GM12801 (cell line): ENCODE results near the gene ERN2.

Experiments
- TF ChIP-seq, protein P1 (sequence below): IDR thresholded peaks from one replicate; pipeline ENCODE4 v1.5.1; 2011; ENCODE audit warnings: control low read depth; ENCODE audit not compliant: insufficient read length; ENCODE audit errors: extremely low read depth

Gene ERN2

DNA sequence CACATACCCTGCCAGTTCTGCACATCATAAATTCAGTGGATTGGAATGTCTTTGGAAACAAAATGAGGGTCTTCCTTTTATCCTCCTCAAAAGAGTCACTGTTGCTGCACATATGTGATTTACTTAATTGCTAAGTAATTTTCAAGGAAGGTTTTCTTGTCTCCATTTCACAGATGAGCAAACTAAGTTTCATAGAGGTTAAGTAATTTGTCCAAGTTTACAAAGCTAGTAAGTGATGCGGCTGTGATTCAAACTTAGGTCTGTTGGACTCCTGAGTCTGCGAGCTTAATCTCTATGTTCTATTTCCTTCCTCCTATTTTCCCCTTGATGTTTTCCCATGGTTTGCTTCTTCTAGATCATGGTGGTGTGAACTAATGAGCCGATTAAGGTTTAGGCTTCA, 13.7 kb upstream of the ERN2 start:
- TF ChIP-seq, protein P1, sequence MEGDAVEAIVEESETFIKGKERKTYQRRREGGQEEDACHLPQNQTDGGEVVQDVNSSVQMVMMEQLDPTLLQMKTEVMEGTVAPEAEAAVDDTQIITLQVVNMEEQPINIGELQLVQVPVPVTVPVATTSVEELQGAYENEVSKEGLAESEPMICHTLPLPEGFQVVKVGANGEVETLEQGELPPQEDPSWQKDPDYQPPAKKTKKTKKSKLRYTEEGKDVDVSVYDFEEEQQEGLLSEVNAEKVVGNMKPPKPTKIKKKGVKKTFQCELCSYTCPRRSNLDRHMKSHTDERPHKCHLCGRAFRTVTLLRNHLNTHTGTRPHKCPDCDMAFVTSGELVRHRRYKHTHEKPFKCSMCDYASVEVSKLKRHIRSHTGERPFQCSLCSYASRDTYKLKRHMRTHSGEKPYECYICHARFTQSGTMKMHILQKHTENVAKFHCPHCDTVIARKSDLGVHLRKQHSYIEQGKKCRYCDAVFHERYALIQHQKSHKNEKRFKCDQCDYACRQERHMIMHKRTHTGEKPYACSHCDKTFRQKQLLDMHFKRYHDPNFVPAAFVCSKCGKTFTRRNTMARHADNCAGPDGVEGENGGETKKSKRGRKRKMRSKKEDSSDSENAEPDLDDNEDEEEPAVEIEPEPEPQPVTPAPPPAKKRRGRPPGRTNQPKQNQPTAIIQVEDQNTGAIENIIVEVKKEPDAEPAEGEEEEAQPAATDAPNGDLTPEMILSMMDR, result no peak

DNA sequence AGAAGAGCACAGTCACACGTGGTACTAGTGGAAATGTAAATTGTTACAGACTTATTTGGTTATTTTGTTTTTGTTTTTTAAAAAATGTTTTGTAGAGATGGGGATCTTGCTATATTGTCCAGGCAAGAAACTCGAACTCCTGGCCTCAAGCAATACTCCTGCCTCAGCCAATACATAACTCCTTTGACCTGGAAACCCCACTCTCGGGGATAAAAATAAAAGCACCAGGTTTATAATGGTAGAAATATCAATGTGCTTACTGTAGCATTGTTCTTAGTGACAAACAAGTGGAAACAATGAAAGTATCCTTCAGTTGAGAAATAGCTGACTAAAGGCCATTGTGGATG, 11.7 kb upstream of the ERN2 start:
- TF ChIP-seq, protein P1, result no peak

DNA sequence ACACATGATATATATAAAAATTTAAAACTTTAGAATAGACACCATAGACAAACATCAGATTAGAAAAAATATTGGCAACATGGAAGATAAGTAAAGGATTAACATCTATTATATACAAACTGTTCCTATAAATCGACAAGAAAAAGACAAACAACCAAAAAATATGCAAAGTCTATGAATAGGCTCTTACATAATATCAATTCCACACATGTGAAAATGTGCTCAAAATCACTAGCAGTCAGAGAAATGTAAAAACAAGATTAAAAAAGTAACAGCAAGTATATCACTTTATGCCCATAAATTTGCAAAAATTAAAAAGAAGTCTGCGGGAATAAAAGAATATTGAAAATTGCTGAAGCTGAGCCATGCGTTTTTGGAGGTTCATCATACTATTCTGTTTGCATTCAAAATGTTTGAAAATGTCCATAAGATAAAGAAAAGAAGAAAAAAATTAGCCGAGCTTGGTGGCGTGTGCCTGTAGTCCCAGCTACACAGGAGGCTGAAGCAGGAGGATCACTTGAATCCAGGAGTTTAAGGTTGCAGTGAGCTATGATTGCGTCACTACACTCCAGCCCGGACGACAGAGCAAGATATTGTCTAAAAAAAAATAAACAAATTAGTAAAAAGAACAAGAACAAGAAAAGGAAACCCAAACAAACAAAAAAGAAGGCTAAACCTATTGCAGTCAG, 11.2 kb upstream of the ERN2 start:
- TF ChIP-seq, protein P1, result no peak

DNA sequence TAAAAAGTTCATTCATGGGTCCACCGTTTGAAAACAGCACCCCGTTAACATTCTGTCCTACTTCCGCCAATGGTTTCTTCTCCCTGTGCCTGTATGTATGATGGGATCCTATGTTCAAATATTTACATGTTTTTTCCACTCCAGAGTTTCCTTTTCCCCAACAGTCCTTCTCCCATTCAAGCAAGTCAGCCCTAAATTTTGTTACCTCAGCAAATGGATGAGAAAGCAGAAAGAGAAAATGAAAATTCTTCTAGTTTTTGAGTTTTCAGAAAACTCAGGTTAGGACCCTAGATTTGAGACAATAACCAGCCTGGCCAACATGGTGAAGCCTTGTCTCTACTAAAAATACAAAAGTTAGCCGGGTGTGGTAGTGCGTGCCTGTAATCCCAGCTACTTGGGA, 3.5 kb upstream of the ERN2 start:
- TF ChIP-seq, protein P1, result no peak

DNA sequence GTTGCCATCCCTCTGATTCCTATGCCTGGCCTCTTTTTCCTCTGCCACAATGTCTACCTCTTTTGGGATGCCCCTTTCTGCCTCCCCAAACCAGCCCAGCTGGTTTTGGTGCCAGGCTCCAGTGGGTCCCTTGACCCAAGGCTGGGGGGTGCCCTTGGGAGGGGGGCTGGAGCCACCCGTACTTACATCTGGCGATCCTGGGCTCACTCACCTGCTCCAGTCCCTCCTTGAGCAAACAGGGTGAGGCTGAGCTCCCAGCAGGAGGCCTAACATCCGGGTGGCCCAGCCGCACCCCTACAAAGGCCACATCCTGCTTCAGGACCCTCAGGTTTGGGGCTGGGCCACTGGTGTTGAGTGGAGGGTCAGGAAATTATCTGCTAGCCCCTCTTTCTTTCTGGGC, 1.2 kb downstream of the ERN2 start:
- TF ChIP-seq, protein P1, result no peak

DNA sequence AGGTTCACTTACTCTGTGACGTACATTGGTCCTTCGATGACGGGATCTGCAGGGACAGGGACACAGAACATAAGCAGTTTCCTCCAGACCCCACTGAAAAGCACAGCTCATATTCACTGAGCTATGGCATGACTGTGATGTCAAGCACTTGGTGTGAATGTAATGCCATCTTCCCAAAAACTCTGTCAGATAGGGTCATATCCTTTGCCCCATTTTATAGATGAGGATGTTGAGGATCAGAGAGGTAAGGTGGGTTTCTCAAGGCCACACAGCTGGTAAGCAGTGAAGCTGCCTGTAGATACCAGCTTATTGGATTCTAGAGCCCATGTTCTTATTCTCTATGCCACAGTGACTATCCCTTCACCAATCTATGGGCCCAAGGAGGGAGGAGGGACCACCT, 2.5 kb downstream of the ERN2 start:
- TF ChIP-seq, protein P1, result no peak

DNA sequence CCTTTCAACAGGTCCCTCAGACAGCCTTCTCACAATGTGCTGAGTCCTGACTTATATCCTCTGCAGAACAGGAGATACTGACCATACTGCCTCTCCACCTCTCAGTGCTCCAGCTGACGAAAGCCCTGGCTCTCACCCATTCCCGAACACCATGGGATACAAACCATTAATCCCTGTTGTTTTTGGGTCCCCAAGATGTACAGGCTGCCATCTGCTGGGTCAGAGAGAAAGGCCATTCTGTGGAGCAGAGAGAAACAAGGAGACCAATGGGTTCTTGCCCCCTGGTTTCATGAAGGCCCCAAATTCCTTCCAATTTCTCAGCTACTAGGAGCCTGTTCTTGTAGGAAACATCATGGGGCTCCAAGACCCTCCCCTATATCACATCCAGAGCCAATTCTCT, 3.0 kb downstream of the ERN2 start:
- TF ChIP-seq, protein P1, result no peak
